GM19395 (cell line): ENCODE measurements around the gene CBX5.
"Not testable (repeated sequence)": the region's sequence is repeated elsewhere in the genome, so short reads cannot be mapped to it uniquely, and the experiment has no call there.

Experiments
- ATAC-seq: cut with Tn5 transposase; IDR thresholded peaks from one replicate; pipeline ENCODE4 v1.9.1; 2021; ENCODE audit warnings: mild to moderate bottlenecking, moderate library complexity; ENCODE audit not compliant: unreplicated experiment

Gene CBX5

DNA sequence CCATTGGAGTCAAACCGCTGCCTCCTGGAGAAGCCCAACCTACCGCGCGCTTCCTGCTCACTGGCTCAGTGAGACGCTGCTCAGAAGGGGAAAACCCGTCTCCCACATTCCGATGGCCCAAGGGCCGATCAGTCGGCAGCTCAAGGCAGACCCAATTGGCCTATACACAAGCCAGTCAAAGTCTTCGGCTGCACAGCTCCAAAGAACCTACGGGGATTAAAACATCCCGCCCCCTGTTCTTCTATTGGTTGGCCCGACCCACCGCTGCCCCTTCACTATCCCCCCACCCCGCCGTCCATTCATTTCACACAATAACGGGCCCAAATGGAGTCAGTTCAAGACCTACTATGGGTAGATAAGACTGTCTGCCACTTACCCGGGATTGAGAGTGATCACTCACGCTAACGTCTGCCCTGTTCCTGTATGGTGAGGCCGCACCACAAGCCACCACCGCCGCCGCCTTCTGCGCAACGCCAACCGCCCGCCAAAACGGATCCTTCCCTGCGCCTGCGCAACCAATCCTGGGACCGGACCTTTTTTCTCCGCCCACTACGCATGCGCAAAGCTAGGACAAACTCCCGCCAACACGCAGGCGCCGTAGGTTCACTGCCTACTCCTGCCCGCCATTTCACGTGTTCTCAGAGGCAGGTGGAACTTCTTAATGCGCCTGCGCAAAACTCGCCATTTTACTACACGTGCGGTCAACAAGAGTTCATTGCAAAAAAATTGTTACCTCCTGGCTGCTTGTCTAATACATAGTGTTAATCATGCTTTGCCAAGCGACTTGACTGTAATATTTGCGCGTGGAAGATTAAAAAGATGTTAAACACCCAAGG lies at the start of gene CBX5:
TSS of gene CBX5 (minus strand) at position 491 of the 836 bp plus-strand sequence. CDS start 22,472 bp downstream, outside the sequence.
- ATAC-seq: peak; percentile 75

DNA sequence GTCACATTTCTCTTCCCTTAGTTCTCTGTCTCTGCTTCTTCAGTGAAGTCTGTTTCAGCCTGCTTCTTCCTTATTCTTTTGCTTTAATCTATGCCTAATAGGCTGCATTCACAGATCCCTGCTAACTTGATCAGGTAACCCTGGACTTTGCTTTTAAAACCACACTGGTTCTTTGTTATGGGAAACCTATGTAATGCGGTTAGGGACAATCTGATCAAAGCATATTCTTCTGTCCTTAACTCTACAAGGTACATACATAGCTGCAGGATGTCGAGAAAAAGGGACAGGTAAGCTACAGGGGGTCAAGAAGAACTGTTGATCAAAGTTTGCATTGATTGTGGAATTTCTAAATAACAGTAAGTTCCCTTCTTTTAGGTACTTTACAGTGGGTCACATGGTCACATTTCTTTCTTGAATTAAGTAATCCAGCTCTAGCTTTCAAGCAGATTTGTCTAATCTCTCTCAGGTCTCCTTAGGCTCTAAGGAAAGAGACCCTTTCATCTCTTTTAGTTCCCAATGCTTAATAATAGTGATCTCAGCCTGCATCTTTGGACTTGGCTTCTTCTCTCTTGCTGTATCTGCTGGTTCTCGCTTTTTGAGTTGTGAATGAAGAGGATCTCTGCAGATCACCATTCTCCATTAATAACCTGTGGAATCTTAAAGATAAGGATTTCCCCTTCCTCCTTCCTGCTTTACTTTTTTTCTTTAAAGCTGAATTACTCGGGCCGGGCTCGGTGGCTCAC lies 48.8 kb upstream of the CBX5 start:
- ATAC-seq: no peak

DNA sequence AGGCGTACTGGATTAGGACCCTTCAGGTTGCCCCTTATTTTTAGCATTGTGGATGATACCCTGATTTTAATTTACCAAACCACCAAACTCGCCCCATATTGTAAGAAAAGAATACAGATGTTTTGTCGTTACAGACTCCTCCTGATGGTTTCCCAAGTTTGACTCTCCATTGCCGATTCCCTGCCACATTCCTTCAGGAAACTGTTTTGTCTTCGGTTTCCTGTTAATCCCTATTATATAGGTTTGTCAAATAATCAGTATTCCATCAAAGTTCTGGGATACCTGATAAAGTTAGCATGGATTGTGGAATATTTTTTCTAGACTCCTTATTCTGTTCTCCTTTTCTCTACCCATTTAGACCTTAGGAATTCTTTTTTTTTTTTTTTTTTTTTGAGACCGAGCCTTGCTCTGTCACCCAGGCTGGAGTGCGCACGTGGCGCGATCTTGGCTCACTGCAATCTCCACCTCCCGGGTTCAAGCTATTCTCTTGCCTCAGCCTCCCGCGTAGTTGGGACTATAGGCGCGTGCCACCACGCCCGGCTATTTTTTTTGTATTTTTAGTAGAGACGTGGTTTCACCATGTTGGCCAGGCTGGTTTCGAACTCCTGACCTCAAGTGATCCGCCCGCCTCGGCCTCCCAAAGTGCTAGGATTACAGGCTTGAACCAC lies 45.7 kb upstream of the CBX5 start:
- not testable (repeated sequence) for ATAC-seq

DNA sequence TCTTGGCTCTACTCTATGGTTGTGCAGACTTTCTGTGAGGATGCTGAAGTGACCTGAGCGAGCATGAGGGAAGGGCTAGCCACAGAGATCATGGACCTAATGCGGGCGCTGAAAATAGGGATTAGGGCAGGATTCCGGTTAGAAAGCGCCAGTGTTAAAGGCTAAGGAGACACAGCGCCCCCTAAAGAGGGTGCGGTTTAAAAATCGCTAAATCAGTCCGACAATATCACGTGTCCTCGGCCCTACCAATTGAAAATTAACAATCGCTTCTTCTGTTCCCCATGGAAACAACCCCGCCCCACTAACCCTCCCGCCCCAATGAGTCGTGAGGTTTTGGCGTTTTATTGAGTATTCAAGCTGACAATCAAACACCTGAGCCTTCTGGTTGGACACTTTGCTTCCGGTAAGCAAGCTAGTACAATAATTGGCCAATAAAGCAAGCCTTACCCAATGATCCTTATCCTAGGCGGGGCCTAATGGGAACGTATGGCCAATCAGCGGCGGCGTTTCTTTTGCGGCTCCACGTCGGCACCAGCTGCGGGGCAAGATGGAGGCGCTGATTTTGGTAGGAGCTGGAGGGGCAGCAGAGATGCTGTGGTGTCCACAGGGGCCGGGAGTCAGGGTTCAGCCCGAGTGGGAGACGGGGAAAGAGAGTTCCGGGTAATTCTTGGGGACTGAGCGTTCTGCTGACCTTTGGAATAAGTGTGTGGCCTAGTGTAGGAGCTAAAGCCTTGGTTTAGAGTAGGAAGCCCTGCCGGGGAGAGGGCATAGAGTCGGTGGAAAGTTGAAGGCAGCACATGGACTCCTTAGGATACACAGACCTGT lies 44.9 kb upstream of the CBX5 start, which contains the start of gene COPZ1:
TSS of gene COPZ1 (plus strand) at position 515 of the 825 bp plus-strand sequence. CDS start at position 548, 33 bp downstream.
- peak; percentile 99 for ATAC-seq

DNA sequence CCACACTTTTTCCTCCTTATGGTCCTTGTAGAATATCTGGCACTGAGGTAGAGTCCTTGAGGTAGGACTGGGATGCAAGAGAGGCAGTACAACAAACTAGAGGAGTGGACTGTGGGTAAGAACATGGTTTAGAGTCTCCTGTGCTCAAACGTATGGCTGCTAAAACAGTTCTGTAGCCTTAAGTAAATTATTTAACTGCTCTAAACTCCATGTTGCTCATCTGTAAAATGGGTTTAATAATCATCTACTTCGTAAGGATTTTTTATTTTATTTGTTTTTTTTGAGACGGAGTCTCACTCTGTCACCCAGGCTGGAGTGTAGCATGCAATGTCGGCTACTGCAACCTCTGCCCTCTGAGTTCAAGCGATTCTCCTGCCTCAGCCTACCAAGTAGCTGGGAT lies 41.4 kb upstream of the CBX5 start:
- no peak for ATAC-seq

DNA sequence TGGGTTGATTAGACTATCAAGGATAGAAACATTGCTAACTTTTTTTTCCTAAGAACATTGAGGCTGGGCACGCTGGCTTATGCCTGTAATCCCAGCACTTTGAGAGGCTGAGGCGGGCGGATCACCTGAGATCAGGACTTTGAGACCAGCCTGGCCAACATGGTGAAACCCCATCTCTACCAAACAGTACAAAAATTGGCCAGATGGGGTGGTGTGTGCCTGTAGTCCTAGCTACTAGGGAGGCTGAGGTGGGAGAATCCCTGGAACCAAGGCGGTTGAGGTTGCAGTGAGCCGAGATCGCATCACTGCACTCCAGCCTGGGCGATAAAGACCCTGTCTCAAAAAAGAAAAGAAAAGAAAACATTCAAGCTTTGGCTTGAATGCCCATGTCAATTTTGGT lies 32.4 kb upstream of the CBX5 start:
- ATAC-seq: not testable (repeated sequence)

DNA sequence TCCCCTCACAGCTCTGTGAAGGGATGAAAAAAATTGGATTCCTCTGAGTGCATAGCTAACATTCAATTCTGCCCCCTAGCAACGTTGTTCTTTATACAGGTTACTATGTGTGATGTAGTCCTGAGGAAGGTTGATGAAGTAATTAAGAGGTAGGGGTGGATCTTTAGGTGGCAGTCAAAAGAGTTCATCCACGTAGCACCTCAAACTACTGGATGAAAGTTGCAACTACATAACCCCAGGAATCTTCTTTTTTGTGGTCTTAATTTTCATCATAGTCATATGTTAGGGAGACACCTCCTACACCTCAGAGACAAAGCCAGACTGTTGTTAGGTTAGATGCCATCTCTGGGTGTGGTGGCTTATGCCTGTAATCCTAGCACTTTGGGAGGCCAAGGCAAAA lies 31.1 kb upstream of the CBX5 start:
- no peak for ATAC-seq

DNA sequence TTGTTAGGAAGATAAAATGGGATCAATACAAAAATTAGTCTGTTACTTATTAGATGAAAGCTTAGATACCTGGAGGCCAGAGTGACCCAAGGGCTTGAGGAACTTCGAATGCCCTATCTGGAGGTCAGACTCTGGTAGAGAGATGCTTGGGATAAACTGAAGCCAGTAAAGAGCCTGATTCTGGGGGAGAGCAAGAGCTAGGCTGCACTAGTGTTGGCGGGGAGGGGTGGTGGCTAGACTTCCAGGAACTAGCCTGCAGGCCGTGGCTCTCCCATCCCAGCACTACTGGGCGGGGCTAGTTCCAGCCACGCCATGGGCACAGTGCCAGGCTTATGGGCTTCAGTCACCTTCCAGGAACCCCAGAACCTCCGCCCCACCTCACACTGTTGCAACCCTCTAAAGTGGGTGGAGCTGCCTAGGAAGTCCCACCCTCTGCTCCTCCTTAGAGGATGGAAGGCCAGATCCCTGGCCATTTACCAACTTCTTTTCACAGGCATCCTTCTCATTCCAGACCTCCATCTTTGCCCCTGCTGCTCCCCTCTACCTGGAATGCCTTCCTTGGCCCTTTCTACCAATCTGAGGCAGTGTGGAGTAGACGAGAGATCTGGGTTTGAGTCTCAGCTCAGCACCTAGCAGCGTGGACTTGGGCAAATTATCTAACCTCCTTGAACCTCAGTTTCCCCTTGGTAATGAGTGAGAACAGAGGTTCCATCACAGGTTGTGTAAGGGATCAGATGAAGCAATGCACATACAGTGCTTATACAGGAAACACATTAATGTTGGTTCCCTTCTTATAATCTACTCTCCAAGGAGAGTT lies 27.2 kb upstream of the CBX5 start:
- no peak for ATAC-seq

DNA sequence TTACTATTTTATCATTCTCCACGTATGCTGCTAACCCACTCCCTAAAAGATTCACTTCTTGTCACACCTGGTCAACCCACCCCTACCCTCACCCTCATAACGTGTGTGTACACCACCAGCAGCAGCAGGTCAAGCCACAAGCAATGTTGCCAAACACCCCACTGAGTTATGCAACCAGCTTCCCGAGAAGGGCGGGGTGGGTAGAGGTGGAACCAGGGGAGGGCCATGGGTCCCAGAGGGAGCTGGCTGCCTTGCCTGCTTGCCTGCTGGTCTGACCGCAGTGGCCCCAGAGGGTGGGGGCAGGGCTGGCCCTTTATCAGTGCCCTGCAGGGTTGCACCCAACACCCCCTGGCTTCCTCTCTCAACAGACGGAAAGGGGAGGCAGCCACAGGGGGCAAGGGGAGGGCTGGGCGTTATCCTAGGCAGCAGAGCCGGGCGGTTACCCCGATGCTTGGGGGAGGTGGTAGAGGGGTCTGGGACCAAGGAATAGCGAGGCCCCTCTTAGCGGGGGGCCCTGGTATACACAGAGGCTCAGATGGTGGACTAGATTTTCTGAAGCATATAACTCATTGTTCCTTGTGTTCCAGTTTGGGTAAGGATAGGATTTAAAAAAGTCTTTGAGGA lies 24.4 kb upstream of the CBX5 start:
- ATAC-seq: no peak

DNA sequence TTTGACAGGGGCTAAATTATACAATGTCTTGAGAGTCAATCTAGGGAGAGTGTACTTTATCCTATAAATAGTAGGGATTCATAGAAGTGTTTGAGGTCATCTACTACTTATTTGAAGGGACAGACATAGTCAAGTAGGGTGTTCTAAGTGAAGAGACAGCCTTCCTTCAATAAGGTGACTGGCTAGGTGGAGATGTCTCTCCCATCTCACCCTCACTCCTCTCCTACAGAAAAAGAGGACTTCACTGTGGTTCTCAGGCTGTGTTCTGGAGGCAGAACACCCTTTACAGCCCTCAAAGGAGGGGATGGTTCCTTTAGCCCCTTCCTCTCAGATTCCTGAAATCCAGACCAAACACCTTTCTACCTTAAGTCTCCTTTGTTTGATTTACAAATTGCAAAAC lies 23.7 kb upstream of the CBX5 start:
- ATAC-seq: no peak

DNA sequence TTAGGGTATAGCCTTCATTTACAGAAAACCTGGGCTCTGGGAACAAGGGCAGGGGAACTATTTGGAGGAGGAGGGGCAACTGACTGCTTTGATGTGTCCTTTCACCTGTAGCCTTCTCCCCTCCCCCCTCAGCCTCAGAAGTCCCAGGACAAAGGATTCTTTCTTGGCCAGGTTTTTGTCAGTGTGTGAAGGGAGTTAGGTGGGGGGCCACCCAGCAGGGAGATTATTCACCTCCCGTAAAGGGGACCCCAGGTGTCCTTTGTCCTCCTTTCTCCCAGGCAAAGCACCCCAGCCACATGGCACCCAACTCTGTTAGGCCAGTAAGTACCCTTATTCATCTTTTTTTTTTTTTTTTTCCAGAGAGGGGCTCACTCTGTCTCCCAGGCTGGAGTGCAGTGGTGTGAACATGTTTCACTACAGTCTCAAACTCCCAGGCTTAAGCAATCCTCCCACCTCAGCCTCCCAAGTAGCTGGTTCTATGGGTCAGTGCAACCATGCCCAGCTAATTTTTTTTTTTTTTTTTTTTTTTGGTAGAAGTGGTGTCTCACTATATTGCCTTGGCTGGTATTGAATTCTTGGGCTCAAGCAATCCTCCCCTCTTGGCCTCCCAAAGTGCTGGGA lies 21.6 kb upstream of the CBX5 start:
- no peak for ATAC-seq

DNA sequence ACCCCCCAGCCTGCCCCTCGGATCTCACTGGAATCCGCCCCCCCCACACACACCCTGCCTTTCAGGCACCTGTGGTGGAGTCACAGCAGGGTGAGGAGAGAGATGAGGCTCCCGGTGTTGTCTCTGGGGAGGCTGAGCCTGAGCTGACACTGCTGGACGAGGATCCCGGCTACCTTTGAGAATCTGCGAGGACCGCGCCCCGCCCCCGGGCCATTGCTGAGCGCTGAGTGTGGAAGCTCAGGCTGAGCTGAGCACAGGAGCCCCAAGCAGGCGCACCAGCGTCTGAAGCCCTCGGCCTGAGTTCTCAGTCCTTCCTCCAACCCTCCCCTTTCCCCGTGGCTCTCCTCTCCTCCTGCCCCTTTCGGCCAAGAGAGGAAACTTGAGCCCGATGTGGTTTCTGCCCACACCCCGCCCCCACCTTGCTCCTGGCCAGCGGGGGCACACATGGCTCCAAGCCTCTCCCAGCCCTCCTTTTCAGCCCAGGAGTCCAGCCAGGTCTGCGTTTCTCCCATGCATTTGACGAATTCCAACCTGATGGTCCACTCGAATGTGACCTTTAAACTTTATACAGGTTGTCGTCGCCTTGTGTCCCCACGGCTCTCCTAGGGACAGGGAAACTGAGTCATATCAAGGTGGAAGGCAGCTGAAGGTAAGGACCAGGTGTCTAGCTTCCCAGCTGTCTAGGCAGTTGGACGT lies 21.0 kb upstream of the CBX5 start, which contains the start of gene NFE2:
TSS of gene NFE2 (minus strand) at position 284 of the 696 bp plus-strand sequence. CDS start 5,767 bp downstream, outside the sequence.
- ATAC-seq: no peak

DNA sequence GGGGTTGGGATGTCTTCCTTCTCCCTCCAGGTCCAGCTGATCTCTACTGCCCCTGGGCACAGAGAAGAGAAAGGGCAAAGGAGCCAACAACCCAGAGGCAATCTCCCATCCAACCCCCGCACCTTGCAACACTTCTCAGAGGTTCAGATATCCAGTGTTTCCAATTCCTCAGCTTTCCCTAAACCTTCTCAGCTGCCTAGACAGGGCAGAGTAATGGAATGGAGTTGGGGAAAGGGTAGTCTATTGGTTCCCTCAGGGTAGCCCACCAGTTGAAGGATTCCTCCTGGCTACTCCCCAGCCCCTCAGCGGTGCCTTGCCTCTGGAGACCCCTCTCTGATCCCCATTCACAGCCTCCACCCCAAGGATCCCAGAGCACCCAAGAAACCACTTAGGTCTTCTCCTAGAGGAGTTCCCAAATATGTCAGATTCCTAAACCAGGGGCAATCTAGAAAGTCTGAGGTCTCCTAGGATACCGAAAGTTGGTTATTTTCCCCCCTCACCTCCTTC lies 20.4 kb upstream of the CBX5 start:
- no peak for ATAC-seq

DNA sequence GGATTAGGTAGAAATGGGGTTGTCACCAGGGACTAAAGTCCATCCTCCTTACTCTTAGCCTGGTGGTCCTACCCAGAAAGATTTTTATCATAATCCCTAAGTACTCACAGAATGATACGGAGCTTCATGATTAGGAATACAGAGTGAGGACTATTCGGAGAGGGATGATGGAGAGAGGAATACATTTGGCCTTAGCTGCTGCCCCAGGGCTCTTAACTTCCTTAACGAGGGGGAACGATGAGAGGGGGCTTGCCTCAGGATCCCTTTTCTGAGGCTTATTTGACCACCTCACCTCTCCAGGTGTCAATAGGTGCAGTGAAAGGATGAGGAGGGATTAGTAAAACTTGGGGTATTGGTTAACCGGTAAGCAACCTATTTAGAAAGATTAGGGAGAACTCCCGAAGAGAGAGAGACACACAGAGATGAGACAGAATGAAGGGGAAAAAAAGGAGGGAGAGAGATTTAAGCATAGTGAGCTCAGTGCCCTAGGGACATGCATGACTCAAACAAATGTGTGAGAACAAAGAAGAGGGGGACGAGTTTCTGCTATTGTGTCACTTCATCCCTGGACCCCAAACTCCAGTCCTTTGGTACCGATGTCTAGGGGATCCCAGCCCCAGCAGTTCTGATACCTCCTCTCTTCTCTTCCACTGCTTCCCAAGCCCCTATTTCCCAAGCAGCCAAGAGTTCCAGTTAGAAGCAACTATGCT lies 19.7 kb upstream of the CBX5 start:
- no peak for ATAC-seq

DNA sequence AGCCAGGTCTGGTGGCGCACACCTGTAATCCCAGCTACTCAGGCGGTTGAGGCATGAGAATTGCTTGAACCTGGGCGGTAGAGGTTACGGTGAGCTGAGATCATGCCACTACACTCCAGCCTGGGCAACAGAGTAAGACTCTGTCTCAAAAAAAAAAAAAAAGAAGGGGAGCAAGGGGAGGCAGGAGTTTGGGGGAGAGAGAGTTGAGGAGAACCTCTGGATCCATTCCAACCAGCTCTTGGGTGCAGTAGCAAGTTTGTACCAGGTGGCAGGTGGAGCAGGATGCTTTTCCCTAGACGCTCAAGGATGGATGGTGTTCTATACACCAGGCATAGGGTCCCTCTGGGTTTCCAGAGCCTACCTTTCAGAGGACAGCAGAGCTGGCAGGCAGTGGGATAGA lies 19.0 kb upstream of the CBX5 start:
- no peak for ATAC-seq

DNA sequence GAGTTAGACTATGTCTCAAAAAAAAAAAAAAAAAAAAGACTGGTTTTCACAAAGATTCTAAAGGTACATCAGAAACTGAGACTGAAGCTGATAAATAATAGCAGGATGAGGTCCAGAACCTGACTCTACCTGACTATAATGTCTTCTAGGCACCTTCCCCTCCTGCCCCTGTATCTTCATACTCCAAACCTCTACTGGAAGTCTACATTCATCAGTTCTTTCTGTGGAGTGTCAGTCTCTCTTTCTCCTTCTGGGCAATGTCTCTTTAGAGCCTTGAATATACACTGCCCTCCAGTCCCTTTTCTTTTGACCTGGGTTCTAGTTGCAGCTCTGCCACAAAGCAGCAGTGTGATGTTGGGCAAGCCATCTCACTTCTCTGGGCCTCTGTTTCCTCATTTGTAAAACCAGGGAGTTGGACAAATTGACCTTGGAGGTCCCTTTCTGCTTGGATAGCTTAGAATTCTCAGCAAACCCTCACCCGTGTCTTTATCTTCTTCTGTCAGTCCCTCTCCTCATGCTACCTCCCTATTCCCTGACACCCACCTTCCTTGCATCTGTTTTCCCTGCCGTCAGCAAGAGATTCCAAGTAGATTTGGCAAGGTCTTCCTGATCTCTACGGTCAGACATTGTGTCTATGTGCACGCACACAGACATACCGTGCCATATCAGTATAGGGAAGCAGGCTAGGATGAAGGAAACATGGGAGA lies 16.6 kb upstream of the CBX5 start:
- ATAC-seq: no peak
